ENCODE measurements around the gene ID2. TPM values are rescaled to one million over a fixed set of nuclear protein-coding genes. Genes with fewer than 3 reads are reported as not detected.

Gene ID2
- total RNA-seq, 2 experiments from 2014 or later, result 171 to 213 TPM

GRCh38 chr2:8641301-8641965, 40.4 kb upstream of the ID2 start:
- H3K36me3 Mint-ChIP-seq (ENCODE audit: low read depth), result no peaks in the 10 kb centered on the region
- no peaks in the 10 kb centered on the region for H3K4me1 Mint-ChIP-seq
- no peak overlapping the region for H3K4me3 Mint-ChIP-seq
- no peaks in the 10 kb centered on the region for H3K9me3 Mint-ChIP-seq (ENCODE audit: low read depth)
- no peak for ATAC-seq
- no peak overlapping the region for H3K27ac Mint-ChIP-seq
- DNase-seq, result no peak
- ChIA-PET POLR2A (no interaction called here), CTCF (no interaction called here)
- H3K27me3 Mint-ChIP-seq, result no peaks in the 10 kb centered on the region
- intact Hi-C loops (cut with DNase I, micrococcal nuclease), result no loop called here

- no peaks in the 10 kb centered on the region for H3K9me3 Mint-ChIP-seq (ENCODE audit: low read depth)
- H3K4me3 Mint-ChIP-seq, result no peak overlapping the region
- no peaks in the 10 kb centered on the region for H3K27me3 Mint-ChIP-seq
- ATAC-seq (no peak), DNase-seq (no peak)
- intact Hi-C loops (cut with DNase I, micrococcal nuclease), result no loop called here
- no peaks in the 10 kb centered on the region for H3K36me3 Mint-ChIP-seq (ENCODE audit: low read depth)
- POLR2A ChIA-PET, result no interaction called here
- H3K27ac Mint-ChIP-seq, result no peak overlapping the region
- no peaks in the 10 kb centered on the region for H3K4me1 Mint-ChIP-seq
- CTCF ChIA-PET, result interaction anchor here (0.6 to 1.1 kb wide), 2 partner anchors 27 to 490 kb away, joined by 3 to 4 read pairs; no protein-coding TSS in a partner anchor
Observed at GRCh38 chr2:8642366-8643068, 39.3 kb upstream of the ID2 start.

GRCh38 chr2:8643250-8643995, 38.4 kb upstream of the ID2 start:
- intact Hi-C loops (cut with DNase I, micrococcal nuclease), result no loop called here
- H3K36me3 Mint-ChIP-seq (ENCODE audit: low read depth), result no peaks in the 10 kb centered on the region
- no peak for ATAC-seq
- CTCF ChIA-PET, result interaction anchor here (0.6 kb wide), 1 partner anchor 491 kb away, joined by 3 read pairs; no protein-coding TSS in a partner anchor
- no peak overlapping the region for H3K27ac Mint-ChIP-seq
- no peaks in the 10 kb centered on the region for H3K27me3 Mint-ChIP-seq
- no peak overlapping the region for H3K4me3 Mint-ChIP-seq
- H3K9me3 Mint-ChIP-seq (ENCODE audit: low read depth), result no peaks in the 10 kb centered on the region
- H3K4me1 Mint-ChIP-seq, result no peaks in the 10 kb centered on the region
- DNase-seq, result no peak
- POLR2A ChIA-PET, result no interaction called here

- intact Hi-C loops (cut with DNase I, micrococcal nuclease), result no loop called here
- Mint-ChIP-seq H3K9me3 (ENCODE audit: low read depth) (no peaks in the 10 kb centered on the region), H3K27ac (no peak overlapping the region), H3K4me1 (no peaks in the 10 kb centered on the region), H3K27me3 (no peaks in the 10 kb centered on the region), H3K36me3 (ENCODE audit: low read depth) (no peaks in the 10 kb centered on the region), H3K4me3 (no peak overlapping the region)
- ChIA-PET CTCF (no interaction called here), POLR2A (no interaction called here)
- DNase-seq (no peak), ATAC-seq (no peak)
Observed at GRCh38 chr2:8643996-8644356, 37.9 kb upstream of the ID2 start.

- Mint-ChIP-seq H3K27me3 (no peaks in the 10 kb centered on the region), H3K9me3 (ENCODE audit: low read depth) (no peaks in the 10 kb centered on the region), H3K36me3 (ENCODE audit: low read depth) (no peaks in the 10 kb centered on the region), H3K4me3 (no peak overlapping the region), H3K4me1 (no peaks in the 10 kb centered on the region), H3K27ac (no peak overlapping the region)
- CTCF ChIA-PET, result no interaction called here
- no peak for DNase-seq
- POLR2A ChIA-PET, result no interaction called here
- intact Hi-C loops (cut with DNase I, micrococcal nuclease), result no loop called here
- ATAC-seq, result no peak
Observed at GRCh38 chr2:8644605-8645175, 37.2 kb upstream of the ID2 start.

GRCh38 chr2:8645176-8645831, 36.6 kb upstream of the ID2 start:
- H3K9me3 Mint-ChIP-seq (ENCODE audit: low read depth), result no peaks in the 10 kb centered on the region
- ATAC-seq, result no peak
- POLR2A ChIA-PET, result no interaction called here
- H3K36me3 Mint-ChIP-seq (ENCODE audit: low read depth), result no peaks in the 10 kb centered on the region
- CTCF ChIA-PET, result no interaction called here
- DNase-seq, result no peak
- H3K27ac Mint-ChIP-seq, result no peak overlapping the region
- intact Hi-C loops (cut with DNase I, micrococcal nuclease), result no loop called here
- H3K4me3 Mint-ChIP-seq, result no peak overlapping the region
- H3K27me3 Mint-ChIP-seq, result no peaks in the 10 kb centered on the region
- H3K4me1 Mint-ChIP-seq, result no peaks in the 10 kb centered on the region

- DNase-seq (no peak), ATAC-seq (no peak)
- CTCF ChIA-PET, result no interaction called here
- Mint-ChIP-seq H3K4me3 (no peak overlapping the region), H3K9me3 (ENCODE audit: low read depth) (no peaks in the 10 kb centered on the region), H3K27ac (no peak overlapping the region), H3K4me1 (no peaks in the 10 kb centered on the region), H3K27me3 (no peaks in the 10 kb centered on the region), H3K36me3 (ENCODE audit: low read depth) (no peaks in the 10 kb centered on the region)
- intact Hi-C loops (cut with DNase I, micrococcal nuclease), result no loop called here
- POLR2A ChIA-PET, result interaction anchor here (0.5 kb wide), 1 partner anchor 238 kb away, joined by 6 read pairs; no protein-coding TSS in a partner anchor
Observed at GRCh38 chr2:8646731-8647461, 35.0 kb upstream of the ID2 start.

- ATAC-seq (no peak), DNase-seq (no peak)
- ChIA-PET CTCF (interaction anchor here (0.8 kb wide), 1 partner anchor 515 kb away, joined by 3 read pairs; no protein-coding TSS in a partner anchor), POLR2A (no interaction called here)
- Mint-ChIP-seq H3K27me3 (no peaks in the 10 kb centered on the region), H3K9me3 (ENCODE audit: low read depth) (no peaks in the 10 kb centered on the region), H3K4me3 (no peak overlapping the region), H3K27ac (no peak overlapping the region), H3K4me1 (no peaks in the 10 kb centered on the region), H3K36me3 (ENCODE audit: low read depth) (no peaks in the 10 kb centered on the region)
- intact Hi-C loops (cut with DNase I, micrococcal nuclease), result no loop called here
Observed at GRCh38 chr2:8647462-8647857, 34.4 kb upstream of the ID2 start.

GRCh38 chr2:8648441-8649213, 33.2 kb upstream of the ID2 start:
- ChIA-PET CTCF (interaction anchor here (0.8 kb wide), 1 partner anchor 516 kb away, joined by 3 read pairs; no protein-coding TSS in a partner anchor), POLR2A (no interaction called here)
- intact Hi-C loops (cut with DNase I, micrococcal nuclease), result no loop called here
- no peak for ATAC-seq
- H3K36me3 Mint-ChIP-seq (ENCODE audit: low read depth), result no peaks in the 10 kb centered on the region
- no peaks in the 10 kb centered on the region for H3K27me3 Mint-ChIP-seq
- DNase-seq, result no peak
- H3K27ac Mint-ChIP-seq, result no peak overlapping the region
- H3K4me1 Mint-ChIP-seq, result no peaks in the 10 kb centered on the region
- H3K9me3 Mint-ChIP-seq (ENCODE audit: low read depth), result no peaks in the 10 kb centered on the region
- H3K4me3 Mint-ChIP-seq, result no peak overlapping the region

- ChIA-PET CTCF (no interaction called here), POLR2A (no interaction called here)
- no peak for ATAC-seq
- intact Hi-C loops (cut with DNase I, micrococcal nuclease), result no loop called here
- no peaks in the 10 kb centered on the region for H3K9me3 Mint-ChIP-seq (ENCODE audit: low read depth)
- H3K36me3 Mint-ChIP-seq (ENCODE audit: low read depth), result no peaks in the 10 kb centered on the region
- H3K4me1 Mint-ChIP-seq, result no peaks in the 10 kb centered on the region
- no peak for DNase-seq
- no peak overlapping the region for H3K4me3 Mint-ChIP-seq
- H3K27me3 Mint-ChIP-seq, result no peaks in the 10 kb centered on the region
- H3K27ac Mint-ChIP-seq, result no peak overlapping the region
Observed at GRCh38 chr2:8649718-8650117, 32.1 kb upstream of the ID2 start.
